ENCODE results near the gene DOLK. TPM values are rescaled to one million over a fixed set of nuclear protein-coding genes. Genes with fewer than 3 reads are reported as not detected.
A peak's percentile ranks its signal among the peaks of the same experiment; 100 is the strongest.
"Not testable (repeated sequence)": the region's sequence is repeated elsewhere in the genome, so short reads cannot be mapped to it uniquely, and the experiment has no call there.

The DOLK gene
- 5.0 TPM for polyA plus RNA-seq (2012; ENCODE audit: missing spikeins)

DNA sequence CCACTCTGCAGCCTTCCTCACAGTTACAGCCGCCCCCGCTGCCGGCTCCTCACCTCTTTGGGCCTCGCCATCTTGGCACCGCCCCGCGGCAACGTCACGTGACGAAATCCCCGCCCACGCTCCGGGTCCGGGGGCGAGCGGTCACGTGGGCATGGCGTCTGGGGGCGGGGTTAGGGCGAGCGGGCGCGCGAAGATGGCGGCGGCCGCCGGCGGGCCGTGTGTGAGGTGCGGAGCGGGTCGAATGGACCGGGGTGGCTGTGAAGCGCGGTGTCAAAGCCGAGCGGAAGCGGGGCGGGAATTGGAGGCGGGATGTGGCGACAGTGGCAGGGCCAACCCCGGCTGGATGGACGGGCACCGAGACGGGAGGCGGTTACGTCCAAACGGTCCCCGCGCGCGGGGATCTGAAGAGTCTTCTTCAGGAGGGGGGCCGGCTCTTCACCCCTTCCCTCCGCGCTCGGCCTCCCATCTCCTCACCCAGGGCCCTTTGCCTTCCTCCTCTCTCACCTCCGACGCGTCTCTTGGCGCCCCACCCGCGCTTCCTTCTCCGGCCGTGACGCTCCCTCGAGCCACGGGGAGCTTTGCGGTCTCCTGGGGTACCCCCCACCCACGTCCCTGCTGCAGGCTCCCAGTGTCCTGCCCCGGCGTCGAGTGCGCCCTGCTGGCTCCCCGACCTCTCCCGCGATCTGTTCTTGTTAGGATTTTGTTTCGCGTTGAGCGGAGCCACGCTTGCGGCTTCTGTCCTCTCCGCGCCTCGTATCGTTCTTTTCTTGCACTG is at the start of gene DOLK, which contains the start of gene NUP188:
TSS of gene DOLK (minus strand) at position 77 of the 775 bp plus-strand sequence. CDS start 300 bp downstream, outside the sequence.
TSS of gene NUP188 (plus strand) at position 173 of the 775 bp plus-strand sequence. CDS start at position 194, 21 bp downstream.
- FAIRE-seq = peak; percentile 97
- TF ChIP-seq POLR2A (IDR thresholded peaks at IDR 0.05; ENCODE audit: low read depth, low read length) = peak; percentile 99
- TF ChIP-seq POLR2AphosphoS5 (IDR thresholded peaks at IDR 0.05; ENCODE audit: low read depth, low read length) = peak; percentile 93
- peak; percentile 96 for TF ChIP-seq TAF1 (IDR thresholded peaks at IDR 0.05; ENCODE audit: borderline replicate concordance, low read depth, low read length)

GRCh38 chr9:128995791-128996190 is 48.4 kb upstream of the DOLK start:
- FAIRE-seq (no peak), DNase-seq (ENCODE audit: insufficient read length) (no peak)
- TF ChIP-seq POLR2A (IDR thresholded peaks at IDR 0.05; ENCODE audit: low read depth, low read length) = no peak
- TF ChIP-seq POLR2AphosphoS5 (IDR thresholded peaks at IDR 0.05; ENCODE audit: low read depth, low read length) = no peak
- TF ChIP-seq TAF1 (IDR thresholded peaks at IDR 0.05; ENCODE audit: borderline replicate concordance, low read depth, low read length) = no peak

More for the DNA sequence above, at the start of gene DOLK, which contains the start of gene NUP188:
- DNase-seq (ENCODE audit: insufficient read length) = peak; percentile 99

- TF ChIP-seq TAF1 (IDR thresholded peaks at IDR 0.05; ENCODE audit: borderline replicate concordance, low read depth, low read length) (no peak), POLR2A (IDR thresholded peaks at IDR 0.05; ENCODE audit: low read depth, low read length) (no peak), POLR2AphosphoS5 (IDR thresholded peaks at IDR 0.05; ENCODE audit: low read depth, low read length) (no peak)
- DNase-seq (ENCODE audit: insufficient read length) = no peak
- FAIRE-seq = no peak
Observed at GRCh38 chr9:128992995-128993394, 45.6 kb upstream of the DOLK start.

GRCh38 chr9:128987805-128988204 is 40.4 kb upstream of the DOLK start:
- FAIRE-seq (no peak), DNase-seq (ENCODE audit: insufficient read length) (no peak)
- no peak for TF ChIP-seq POLR2AphosphoS5 (IDR thresholded peaks at IDR 0.05; ENCODE audit: low read depth, low read length)
- TF ChIP-seq TAF1 (IDR thresholded peaks at IDR 0.05; ENCODE audit: borderline replicate concordance, low read depth, low read length) = no peak
- no peak for TF ChIP-seq POLR2A (IDR thresholded peaks at IDR 0.05; ENCODE audit: low read depth, low read length)

GRCh38 chr9:128986671-128987070 is 39.3 kb upstream of the DOLK start:
- FAIRE-seq (no peak), DNase-seq (ENCODE audit: insufficient read length) (no peak)
- TF ChIP-seq POLR2A (IDR thresholded peaks at IDR 0.05; ENCODE audit: low read depth, low read length) = no peak
- no peak for TF ChIP-seq TAF1 (IDR thresholded peaks at IDR 0.05; ENCODE audit: borderline replicate concordance, low read depth, low read length)
- no peak for TF ChIP-seq POLR2AphosphoS5 (IDR thresholded peaks at IDR 0.05; ENCODE audit: low read depth, low read length)

- no peak for TF ChIP-seq TAF1 (IDR thresholded peaks at IDR 0.05; ENCODE audit: borderline replicate concordance, low read depth, low read length)
- no peak for TF ChIP-seq POLR2AphosphoS5 (IDR thresholded peaks at IDR 0.05; ENCODE audit: low read depth, low read length)
- TF ChIP-seq POLR2A (IDR thresholded peaks at IDR 0.05; ENCODE audit: low read depth, low read length) = no peak
Observed at GRCh38 chr9:128983536-128983935, 36.1 kb upstream of the DOLK start.

DNA sequence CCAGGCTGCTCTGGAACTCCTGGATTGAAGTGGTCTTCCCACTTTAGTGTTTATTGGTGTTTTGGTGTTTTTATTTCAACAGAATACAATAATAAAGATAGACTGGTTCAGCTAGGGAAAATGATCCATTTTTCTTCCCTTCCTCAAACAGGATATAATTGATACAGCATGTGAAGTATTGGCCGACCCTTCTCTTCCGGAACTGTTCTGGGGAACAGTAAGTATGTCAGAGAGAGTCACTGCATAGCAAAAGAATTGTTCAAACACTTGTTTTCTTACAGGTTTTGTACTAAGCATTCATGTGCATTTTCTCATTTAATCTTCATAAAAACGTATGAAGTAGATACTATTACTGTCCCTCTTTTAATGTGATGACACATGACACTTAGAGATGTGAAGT is 31.7 kb upstream of the DOLK start:
- TF ChIP-seq POLR2AphosphoS5 (IDR thresholded peaks at IDR 0.05; ENCODE audit: low read depth, low read length) (no peak), TAF1 (IDR thresholded peaks at IDR 0.05; ENCODE audit: borderline replicate concordance, low read depth, low read length) (no peak), POLR2A (IDR thresholded peaks at IDR 0.05; ENCODE audit: low read depth, low read length) (no peak)
- FAIRE-seq = no peak
- no peak for DNase-seq (ENCODE audit: insufficient read length)

More at GRCh38 chr9:128983536-128983935, 36.1 kb upstream of the DOLK start:
- no peak for FAIRE-seq
- DNase-seq (ENCODE audit: insufficient read length) = no peak

DNA sequence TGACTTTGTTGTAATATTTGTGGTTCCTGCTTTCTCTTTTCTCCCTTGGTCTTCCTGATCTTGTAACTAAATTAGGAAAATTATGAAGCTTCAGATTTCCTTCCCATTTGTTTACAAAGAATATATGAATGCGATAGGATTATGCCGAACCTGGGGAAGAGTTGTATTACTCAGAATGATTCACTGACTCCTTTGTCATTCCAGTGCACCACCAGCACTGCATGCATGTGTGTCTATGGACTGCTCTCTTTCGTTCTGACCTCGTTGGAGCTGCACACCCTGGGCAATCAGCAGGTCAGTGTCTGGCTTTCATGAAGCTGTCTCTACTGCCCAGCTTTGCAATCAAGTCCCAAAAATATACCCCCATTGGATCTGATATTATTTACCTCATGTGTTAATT is 25.6 kb upstream of the DOLK start:
- TF ChIP-seq POLR2A (IDR thresholded peaks at IDR 0.05; ENCODE audit: low read depth, low read length) (no peak), TAF1 (IDR thresholded peaks at IDR 0.05; ENCODE audit: borderline replicate concordance, low read depth, low read length) (no peak), POLR2AphosphoS5 (IDR thresholded peaks at IDR 0.05; ENCODE audit: low read depth, low read length) (no peak)
- DNase-seq (ENCODE audit: insufficient read length) (no peak), FAIRE-seq (no peak)

- DNase-seq (ENCODE audit: insufficient read length) (no peak), FAIRE-seq (no peak)
- no peak for TF ChIP-seq POLR2AphosphoS5 (IDR thresholded peaks at IDR 0.05; ENCODE audit: low read depth, low read length)
- TF ChIP-seq POLR2A (IDR thresholded peaks at IDR 0.05; ENCODE audit: low read depth, low read length) = no peak
- no peak for TF ChIP-seq TAF1 (IDR thresholded peaks at IDR 0.05; ENCODE audit: borderline replicate concordance, low read depth, low read length)
Observed at GRCh38 chr9:128969491-128969890, 22.1 kb upstream of the DOLK start.

GRCh38 chr9:128961403-128961802 is 14.0 kb upstream of the DOLK start:
- DNase-seq (ENCODE audit: insufficient read length); FAIRE-seq: not testable (repeated sequence)

DNA sequence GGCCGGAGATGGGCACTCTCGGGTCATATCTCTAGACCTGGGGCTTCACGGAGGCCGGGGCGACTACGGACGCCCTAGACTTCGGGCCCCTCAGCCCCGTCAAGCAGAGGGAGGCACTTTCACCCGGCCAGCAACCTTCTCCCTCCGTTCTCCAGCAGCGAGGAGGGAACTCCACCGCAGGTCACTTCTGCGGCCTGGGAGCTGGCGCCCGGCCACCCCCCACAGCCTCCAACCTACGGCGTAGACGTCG is 201 bp downstream of the DOLK start:
- FAIRE-seq = no peak
- TF ChIP-seq POLR2AphosphoS5 (IDR thresholded peaks at IDR 0.05; ENCODE audit: low read depth, low read length) (no peak), POLR2A (IDR thresholded peaks at IDR 0.05; ENCODE audit: low read depth, low read length) (no peak), TAF1 (IDR thresholded peaks at IDR 0.05; ENCODE audit: borderline replicate concordance, low read depth, low read length) (no peak)
- DNase-seq (ENCODE audit: insufficient read length) = no peak

- FAIRE-seq = peak; percentile 40
Observed at GRCh38 chr9:128946571-128947276, 679 bp downstream of the DOLK start.

More at GRCh38 chr9:128946571-128947276, 679 bp downstream of the DOLK start:
- no peak for DNase-seq (ENCODE audit: insufficient read length)
- TF ChIP-seq POLR2AphosphoS5 (IDR thresholded peaks at IDR 0.05; ENCODE audit: low read depth, low read length) (no peak), POLR2A (IDR thresholded peaks at IDR 0.05; ENCODE audit: low read depth, low read length) (no peak), TAF1 (IDR thresholded peaks at IDR 0.05; ENCODE audit: borderline replicate concordance, low read depth, low read length) (no peak)
